CD4-positive, alpha-beta T cell treated with Interleukin-4 for 1 hour (primary cell): Measurements from ENCODE around the gene MGAT5B.

Source experiments
- DNase-seq, 2 donors: peaks; one replicate each; pipeline ENCODE4 v3.0.0-alpha.2; 2020 to 2022

MGAT5B gene

GRCh38 chr17:76880971-76881370, 12.8 kb downstream of the MGAT5B start:
- DNase-seq = no peak

- no peak for DNase-seq
These were observed 13.2 kb downstream of the MGAT5B start for GRCh38 chr17:76881408-76881807.

- no peak for DNase-seq
These were observed 13.8 kb downstream of the MGAT5B start for GRCh38 chr17:76881966-76882365.

- no peak for DNase-seq
These were observed 15.7 kb downstream of the MGAT5B start for GRCh38 chr17:76883744-76884525.

- no peak for DNase-seq
These were observed 17.0 kb downstream of the MGAT5B start for GRCh38 chr17:76884995-76885893.

GRCh38 chr17:76885894-76886290, 17.7 kb downstream of the MGAT5B start:
- DNase-seq = no peak

GRCh38 chr17:76886395-76886794, 18.2 kb downstream of the MGAT5B start:
- DNase-seq = no peak

GRCh38 chr17:76887802-76888201, 19.6 kb downstream of the MGAT5B start:
- DNase-seq = no peak

- DNase-seq = no peak
These were observed 20.5 kb downstream of the MGAT5B start for GRCh38 chr17:76888661-76889060.

- no peak for DNase-seq
These were observed 21.1 kb downstream of the MGAT5B start for GRCh38 chr17:76889323-76889722.

- DNase-seq = no peak
These were observed 24.1 kb downstream of the MGAT5B start for GRCh38 chr17:76892329-76892728.

GRCh38 chr17:76893623-76894334, 25.6 kb downstream of the MGAT5B start:
- DNase-seq = no peak

GRCh38 chr17:76894842-76895241, 26.6 kb downstream of the MGAT5B start:
- DNase-seq = no peak

GRCh38 chr17:76897023-76897422, 28.8 kb downstream of the MGAT5B start:
- no peak for DNase-seq

- DNase-seq = no peak
These were observed 31.2 kb downstream of the MGAT5B start for GRCh38 chr17:76899414-76899813.

- DNase-seq = no peak
These were observed 32.5 kb downstream of the MGAT5B start for GRCh38 chr17:76900723-76901122.

- DNase-seq = no peak
These were observed 33.5 kb downstream of the MGAT5B start for GRCh38 chr17:76901542-76902197.

GRCh38 chr17:76902476-76902875, 34.3 kb downstream of the MGAT5B start:
- DNase-seq = no peak

GRCh38 chr17:76903631-76904030, 35.4 kb downstream of the MGAT5B start:
- no peak for DNase-seq

- no peak for DNase-seq
These were observed 35.9 kb downstream of the MGAT5B start for GRCh38 chr17:76904116-76904515.

GRCh38 chr17:76905036-76905435, 36.8 kb downstream of the MGAT5B start:
- no peak for DNase-seq

- DNase-seq = no peak
These were observed 37.6 kb downstream of the MGAT5B start for GRCh38 chr17:76905836-76906235.

- no peak for DNase-seq
These were observed 38.3 kb downstream of the MGAT5B start for GRCh38 chr17:76906463-76906862.
